ENCODE measurements around the gene KRTAP12-2.

GRCh38 chr21:44682580-44683151, 15.9 kb upstream of the KRTAP12-2 start:
- TF ChIP-seq CTCF (IDR thresholded peaks at IDR 0.05) = no peak
- TF ChIP-seq POLR2A (IDR thresholded peaks at IDR 0.05) = no peak
